RWPE1 (cell line): Measurements from ENCODE around the gene YES1.
"Not testable (repeated sequence)": the region's sequence is repeated elsewhere in the genome, so short reads cannot be mapped to it uniquely, and the experiment has no call there.

Experiments used
- CTCF ChIA-PET: fragments of 350-600 bp; sonication (Branson Sonifier 250); formaldehyde crosslinking; extraction: SDS; loops from one replicate; lab custom pipeline; 2021; lab: Yijun Ruan, JAX
- POLR2A ChIA-PET: fragments of 400-600 bp; formaldehyde crosslinking; extraction: SDS; loops from one replicate; lab custom pipeline; 2020; ENCODE audit warnings: antibody characterized with exemption; ENCODE audit not compliant: low non-redundant PET; lab: Yijun Ruan, JAX
- DNase-seq: peaks from one replicate; pipeline ENCODE4 v3.0.0; 2012; ENCODE audit warnings: low spot score
- H3K27ac ChIP-seq: fragments of 450-650 bp; 2 replicates; pipeline ENCODE4 v1.5.1; 2017
- TF ChIP-seq, protein P1 (sequence below): fragments of 450-650 bp; conservative IDR thresholded peaks from 2 replicates; pipeline ENCODE4 v1.5.1; 2017; ENCODE audit warnings: low read depth, mild to moderate bottlenecking

The YES1 gene

DNA sequence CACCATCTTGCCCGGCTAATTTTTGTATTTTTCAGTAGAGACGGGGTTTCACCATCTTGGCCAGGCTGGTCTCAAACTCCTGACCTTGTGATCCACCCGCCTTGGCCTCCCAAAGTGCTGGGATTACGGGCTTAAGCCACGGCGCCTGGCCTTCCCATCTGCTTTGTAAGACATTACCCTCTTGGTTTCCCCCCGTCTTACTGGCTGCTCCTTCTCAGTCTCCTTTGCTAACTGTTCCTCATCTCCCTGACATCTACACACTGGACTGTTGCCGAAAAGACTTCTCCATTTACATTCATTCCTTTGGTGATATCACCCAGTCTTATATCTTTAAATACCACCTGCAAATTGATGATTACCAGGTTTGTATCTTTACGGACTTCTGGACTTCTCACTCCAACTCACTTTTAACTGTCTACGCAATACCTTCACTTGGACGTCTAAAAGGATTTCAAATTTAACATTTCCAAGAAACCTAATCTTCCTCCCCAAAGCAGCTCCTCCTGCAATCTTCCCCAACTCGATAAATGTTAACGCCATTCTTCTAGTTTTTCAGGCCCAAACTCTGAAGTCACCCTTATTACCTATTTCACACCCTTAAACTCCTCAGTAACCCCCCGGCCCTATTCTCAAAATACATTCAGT, 37.9 kb downstream of the YES1 start:
- ChIA-PET CTCF (no interaction called here), POLR2A (no interaction called here)
- no peak overlapping the region for H3K27ac ChIP-seq
- no peak for DNase-seq
- TF ChIP-seq, protein P1, sequence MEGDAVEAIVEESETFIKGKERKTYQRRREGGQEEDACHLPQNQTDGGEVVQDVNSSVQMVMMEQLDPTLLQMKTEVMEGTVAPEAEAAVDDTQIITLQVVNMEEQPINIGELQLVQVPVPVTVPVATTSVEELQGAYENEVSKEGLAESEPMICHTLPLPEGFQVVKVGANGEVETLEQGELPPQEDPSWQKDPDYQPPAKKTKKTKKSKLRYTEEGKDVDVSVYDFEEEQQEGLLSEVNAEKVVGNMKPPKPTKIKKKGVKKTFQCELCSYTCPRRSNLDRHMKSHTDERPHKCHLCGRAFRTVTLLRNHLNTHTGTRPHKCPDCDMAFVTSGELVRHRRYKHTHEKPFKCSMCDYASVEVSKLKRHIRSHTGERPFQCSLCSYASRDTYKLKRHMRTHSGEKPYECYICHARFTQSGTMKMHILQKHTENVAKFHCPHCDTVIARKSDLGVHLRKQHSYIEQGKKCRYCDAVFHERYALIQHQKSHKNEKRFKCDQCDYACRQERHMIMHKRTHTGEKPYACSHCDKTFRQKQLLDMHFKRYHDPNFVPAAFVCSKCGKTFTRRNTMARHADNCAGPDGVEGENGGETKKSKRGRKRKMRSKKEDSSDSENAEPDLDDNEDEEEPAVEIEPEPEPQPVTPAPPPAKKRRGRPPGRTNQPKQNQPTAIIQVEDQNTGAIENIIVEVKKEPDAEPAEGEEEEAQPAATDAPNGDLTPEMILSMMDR, result no peak

DNA sequence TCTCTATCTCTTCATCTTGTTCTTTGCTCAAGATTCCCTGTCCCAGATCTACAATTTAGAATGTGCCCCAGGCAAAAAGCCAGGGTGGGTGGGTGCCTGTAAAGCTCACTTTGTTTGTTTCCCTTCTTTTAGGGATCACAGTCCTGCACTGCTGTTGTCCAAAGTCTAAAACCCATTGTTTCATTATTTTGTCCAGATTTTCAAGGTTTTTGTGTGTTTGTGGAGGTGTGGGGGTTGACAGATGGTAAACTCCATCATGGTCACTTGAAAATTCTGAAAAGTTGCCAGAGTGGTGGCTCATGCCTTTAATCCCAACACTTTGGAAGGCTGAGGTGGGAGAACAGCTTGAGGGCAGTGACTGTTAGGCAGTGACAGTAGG, 41.5 kb downstream of the YES1 start:
- ChIA-PET CTCF (interaction anchor here (0.7 kb wide), 1 partner anchor 637 kb away, joined by 3 read pairs; no protein-coding TSS in a partner anchor), POLR2A (no interaction called here)
- DNase-seq, result no peak
- H3K27ac ChIP-seq, result no peak overlapping the region
- TF ChIP-seq, protein P1, result no peak

DNA sequence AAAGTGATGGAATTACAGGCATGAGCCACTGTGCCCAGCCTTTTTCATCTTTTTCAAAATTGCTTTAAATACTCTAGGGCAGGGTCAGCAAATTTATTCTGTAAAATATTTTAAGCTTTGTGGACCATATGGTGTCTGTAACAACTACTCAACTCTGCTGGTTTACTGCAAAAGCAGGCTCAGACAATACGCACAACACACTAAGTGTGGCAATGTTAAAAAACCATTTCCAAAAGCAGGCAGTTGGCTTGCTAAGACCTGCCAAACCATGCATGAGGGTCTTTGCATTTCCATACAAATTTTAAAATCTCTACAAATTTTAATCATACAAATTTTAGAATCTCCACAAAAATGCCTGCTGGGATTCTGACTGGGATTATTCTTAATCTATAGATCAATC, 44.1 kb downstream of the YES1 start:
- ChIA-PET POLR2A (no interaction called here), CTCF (no interaction called here)
- no peak overlapping the region for H3K27ac ChIP-seq
- TF ChIP-seq, protein P1, result no peak
- no peak for DNase-seq

DNA sequence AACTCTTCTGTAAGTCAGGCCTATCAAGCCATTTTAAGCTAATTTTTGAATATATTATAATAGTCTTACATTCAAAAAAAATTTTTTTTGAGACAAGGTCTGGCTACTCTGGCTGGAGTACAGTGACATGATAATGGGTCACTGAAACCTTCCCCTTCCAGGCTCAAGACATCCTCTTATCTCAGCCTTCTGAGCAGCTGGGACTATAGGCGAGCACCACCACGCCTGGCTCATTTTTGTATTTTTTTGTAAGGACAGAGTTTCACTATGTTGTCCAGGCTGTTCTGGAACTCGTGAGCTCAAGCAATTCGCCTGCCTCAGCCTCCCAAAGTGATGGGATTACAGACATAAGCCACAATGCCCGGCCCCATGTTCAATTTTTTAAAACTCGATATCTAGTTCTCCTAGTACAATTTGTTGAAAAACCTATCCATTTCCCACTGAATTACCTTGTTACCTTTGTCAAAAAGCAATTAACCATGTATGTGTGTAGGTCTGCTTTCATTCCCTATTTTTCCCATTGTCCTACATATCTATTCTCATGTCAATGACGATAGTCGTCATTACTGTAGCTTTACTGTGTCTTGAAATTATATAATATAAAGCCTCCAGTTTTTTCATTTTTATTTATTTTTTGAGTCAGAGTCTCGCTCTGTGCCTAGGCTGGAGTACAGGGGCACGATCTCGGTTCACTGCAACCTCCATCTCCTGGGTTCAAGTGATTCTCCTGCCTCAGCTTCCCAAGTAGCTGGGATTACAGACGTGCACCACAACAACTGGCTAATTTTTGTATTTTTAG, 44.8 kb downstream of the YES1 start:
- H3K27ac ChIP-seq, result no peak overlapping the region
- DNase-seq, result no peak
- TF ChIP-seq, protein P1, result no peak
- CTCF ChIA-PET, result no interaction called here
- POLR2A ChIA-PET, result interaction anchor here (0.5 kb wide), 1 partner anchor 15 kb away, joined by 3 read pairs; no protein-coding TSS in a partner anchor

DNA sequence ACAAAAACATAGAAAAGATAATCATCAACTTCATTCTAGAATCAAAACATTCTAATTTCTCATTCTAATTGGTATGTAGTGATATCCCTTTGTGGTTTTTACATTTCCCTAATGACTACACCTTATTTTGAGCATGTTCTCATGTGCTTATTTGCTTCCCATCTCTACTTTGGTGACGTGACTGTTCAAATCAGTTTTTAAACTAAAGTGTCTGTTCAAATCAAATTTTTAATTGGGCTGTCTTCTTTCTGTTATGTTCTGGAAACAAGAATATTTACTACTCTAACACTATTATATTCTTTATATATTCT, 45.5 kb downstream of the YES1 start:
- ChIA-PET CTCF (no interaction called here), POLR2A (no interaction called here)
- H3K27ac ChIP-seq, result no peak overlapping the region
- TF ChIP-seq, protein P1, result no peak
- no peak for DNase-seq

DNA sequence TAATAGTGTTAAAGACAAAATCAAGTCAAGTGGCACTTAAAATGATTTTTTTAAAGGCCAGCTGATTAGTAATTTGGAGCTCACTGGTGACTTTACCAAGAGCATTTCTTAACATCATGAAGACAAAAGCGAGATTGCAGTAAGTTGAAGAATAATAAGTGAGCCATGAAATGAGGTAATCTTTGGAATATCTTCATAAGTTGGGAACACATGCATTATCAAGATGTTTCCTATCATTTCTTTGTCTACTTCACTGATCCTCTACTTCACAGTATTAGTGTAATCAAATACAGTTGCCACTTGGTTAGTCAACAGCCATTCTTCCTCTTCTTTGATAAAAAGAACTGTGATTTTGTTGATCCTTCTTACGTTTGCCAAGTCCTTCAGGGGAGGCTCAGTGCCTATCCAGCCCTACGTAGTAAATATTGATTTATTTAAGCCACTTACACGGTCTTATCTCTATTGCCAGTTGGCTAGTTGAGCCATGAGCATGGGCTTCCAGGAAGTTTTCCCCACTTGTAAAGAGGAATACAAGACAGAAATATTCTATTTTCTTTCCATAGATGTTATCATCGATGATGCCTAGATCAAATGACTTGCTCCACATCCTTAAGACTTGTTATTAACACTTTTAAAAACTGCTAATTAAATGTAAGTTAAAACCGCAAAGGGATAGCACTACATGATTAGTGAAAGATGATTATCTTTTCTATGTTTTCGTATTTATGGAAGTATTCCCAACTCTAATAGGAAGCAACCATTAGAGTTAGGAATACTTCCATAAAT, 46.1 kb downstream of the YES1 start:
- ChIA-PET CTCF (no interaction called here), POLR2A (no interaction called here)
- no peak for DNase-seq
- TF ChIP-seq, protein P1, result no peak
- no peak overlapping the region for H3K27ac ChIP-seq

DNA sequence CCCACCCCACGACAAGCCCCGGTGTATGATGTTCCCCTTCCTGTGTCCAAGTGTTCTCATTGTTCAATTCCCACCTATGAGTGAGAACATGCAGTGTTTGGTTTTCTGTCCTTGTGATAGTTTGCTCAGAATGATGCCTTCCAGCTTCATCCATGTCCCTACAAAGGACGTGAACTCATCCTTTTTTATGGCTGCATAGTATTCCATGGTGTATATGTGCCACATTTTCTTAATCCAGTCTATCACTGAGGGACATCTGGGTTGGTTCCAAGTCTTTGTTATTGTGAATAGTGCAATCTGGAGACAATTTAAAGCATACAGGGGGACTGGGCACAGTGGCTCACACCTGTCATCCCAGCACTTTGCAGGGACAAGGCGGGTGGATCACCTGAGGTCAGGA, 52.2 kb downstream of the YES1 start:
- DNase-seq, CTCF ChIA-PET, POLR2A ChIA-PET, H3K27ac ChIP-seq: not testable (repeated sequence)
